Activated gamma-delta T cell treated with anti-CD3 and anti-CD28 coated beads, Interleukin-2, amount 50 U/mL, for 16 hours (primary cell): ENCODE results near the gene RALA.
"Not testable (repeated sequence)": the region's sequence is repeated elsewhere in the genome, so short reads cannot be mapped to it uniquely, and the experiment has no call there.

Experiments
- DNase-seq: peaks from one replicate; pipeline ENCODE4 v3.0.0-alpha.2; 2020; ENCODE audit warnings: low read depth

RALA gene

DNA sequence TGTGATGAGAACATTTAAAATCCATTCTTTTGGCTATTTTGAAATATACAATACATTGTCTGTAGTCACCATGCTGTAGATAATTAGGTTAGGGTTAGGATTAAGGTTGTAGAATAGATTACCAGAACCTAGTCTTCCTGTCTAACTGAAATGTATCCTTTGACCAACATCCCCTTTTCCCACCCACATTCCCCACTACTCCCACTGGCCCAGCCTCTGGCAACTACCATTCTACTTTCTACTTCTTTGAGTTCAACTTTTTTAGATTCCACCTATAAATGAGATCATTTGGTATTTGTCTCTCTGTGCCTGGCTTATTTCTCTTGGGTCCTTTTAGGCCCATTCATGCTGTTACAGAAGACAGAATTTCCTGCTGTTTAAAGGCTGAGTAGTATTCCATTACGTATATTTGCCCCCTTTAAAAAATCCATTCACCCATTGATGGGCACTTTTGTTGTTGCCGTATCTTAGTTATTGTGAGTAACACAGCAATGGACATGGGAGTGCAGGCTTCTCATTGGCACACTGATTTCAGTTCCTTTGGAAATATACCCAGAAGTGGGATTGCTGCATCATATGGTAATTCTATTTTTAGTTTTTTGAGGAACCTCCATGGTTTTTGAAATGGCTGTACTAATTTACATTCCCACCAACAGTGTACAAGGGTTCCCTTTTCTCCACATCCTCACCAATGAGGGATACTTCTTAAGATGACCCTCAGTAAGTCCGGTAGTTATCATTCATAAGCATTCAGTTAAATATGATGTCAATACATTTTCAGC is 104.0 kb downstream of the RALA start:
- DNase-seq = no peak

DNA sequence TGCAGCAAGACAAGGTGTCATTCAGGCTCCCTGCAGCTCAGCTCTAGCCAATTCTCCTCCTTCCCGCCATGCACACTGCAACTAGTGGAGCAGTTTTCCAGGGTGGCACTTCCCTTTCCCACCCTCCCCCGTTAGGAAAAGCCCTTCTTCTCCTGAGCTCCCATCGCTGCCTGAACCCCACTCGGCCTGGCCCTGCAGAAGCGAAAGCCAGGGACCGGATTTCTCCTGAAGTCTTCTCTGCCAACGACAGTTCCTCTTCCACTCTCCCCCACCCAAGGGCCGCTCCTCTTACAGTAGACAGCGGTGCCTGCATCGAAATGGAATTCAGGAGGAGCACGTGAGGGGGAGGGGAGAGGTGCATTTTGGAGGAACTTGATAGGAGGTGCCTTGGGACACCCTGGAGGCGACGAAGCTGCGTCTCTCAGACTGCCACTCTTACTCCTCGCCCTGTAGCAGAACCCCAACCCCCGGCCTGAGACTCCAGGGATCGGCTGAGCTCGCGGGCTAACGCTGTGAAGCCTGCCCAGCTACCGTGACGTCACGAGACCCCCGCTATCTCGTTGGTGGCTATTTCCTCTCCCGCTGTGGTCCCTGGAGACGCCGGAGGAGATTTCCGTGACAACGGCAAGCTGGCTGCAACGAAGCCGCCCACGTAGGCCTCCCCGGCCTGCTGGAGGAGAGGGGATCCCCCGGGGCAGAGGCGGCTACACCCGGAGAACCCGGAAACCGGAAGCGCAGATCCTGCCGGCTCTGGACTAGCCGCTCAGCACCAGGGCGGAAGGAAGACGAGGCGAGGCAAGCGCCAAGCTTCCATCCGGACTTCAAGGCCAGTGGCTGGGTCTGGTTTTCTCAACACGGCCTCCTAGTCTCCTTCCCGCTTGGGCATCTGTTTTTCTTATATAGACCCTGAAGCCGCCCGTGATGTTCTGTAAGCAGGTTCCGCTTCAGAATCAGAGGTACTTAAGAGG is 109.7 kb downstream of the RALA start:
- DNase-seq = peak; percentile 93

DNA sequence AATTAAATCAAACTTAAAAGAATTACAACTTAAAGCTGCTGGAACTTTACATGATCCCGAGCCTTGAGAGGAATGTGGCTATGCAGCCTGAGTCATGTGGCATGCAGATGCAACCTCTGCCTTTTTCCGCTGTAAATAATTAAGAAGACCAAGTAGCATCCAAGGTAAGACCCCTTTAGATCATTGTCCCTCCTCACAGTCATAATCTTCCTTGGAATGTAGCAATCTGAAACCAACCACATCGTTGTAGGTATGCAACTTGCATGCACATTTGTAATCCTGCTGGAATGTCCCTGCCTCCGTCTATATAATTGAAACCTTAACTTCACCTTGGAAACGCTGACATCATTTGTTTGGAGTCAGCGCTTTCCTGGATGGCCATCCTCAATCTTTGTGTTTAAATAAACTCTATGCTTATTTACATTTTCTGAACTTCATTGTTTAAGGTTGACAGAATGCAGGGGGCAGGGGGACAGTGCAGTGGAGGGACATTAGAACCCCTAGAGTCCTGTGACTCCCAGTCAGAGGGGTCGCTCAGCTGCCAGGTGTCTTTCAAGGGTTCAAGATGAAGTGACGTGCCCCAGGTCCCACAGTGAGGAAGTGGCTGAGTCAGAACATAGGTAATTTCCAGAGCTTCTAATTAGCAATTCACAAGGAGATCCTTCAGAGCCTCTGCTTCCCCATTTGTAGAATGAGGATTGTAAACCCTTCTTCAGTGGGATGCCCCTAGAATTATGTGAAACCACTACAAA is 110.7 kb downstream of the RALA start:
- no peak for DNase-seq

DNA sequence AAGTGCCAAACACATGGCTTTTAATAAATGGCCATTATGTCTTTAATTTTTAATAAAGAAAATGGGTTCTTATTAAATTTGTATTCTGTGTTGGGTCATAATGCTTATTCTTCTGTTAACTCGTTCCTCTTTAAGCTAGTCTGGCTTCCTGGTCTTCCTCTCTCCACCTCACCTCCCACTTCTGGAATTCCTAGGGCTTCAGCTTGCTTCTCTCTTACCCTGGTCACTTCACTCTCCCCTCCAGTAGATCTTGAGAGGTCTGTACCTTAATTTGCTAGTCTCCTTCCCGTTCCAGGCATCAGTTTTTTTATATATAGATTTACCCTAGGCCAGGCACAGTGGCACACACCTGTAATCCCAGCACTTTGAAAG is 111.2 kb downstream of the RALA start:
- no peak for DNase-seq

DNA sequence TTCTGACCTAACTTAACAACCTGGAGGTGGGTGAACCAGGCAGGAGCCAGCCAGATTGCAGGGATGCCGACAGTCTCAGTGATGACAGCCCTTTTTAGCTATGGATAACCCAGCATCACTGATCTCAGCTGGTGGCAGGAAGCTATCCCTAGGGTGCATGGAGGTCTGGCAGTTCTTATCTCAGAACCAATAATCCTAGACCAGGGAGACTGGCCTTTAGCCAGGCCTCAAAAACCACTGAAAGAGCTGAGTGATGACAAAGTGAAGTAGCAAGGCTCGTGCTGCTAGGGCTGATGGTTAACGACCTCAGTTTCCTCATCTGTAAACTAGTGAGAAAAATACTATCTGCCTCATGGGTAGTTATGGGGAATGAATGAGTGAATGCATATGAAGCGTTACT is 112.5 kb downstream of the RALA start:
- DNase-seq = no peak

DNA sequence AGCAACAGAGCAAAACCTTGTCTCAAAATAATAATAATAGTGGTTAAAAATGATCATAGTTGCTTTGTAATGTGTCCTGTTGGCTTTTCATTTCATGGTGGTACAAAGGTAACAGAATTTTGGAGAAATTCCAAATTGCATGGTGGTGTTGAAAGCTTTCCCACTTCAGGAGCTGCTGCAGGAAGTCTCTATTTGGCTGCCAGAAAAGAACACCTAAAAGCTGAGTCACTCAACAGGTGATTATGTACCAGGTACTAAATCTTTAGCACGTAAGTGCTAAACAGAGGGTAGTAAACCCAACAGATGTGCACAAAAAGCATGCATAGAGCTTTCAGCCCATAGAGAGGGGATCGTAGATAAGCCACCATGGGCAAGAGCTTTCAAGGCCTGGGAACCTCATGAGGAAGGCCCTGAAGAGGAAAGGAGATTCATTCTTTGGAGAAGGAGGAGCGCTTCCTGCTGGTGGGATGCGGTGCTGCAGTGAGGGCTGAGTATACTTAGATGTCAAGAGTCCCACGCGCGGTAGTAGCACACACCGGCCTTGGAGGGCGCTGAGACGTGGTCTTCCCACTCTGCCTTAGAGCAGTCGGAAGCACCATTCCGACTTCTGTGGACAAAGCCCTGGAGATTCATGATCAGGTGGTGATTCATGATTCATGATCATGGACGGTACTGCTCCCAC is 118.7 kb downstream of the RALA start:
- peak; percentile 28 for DNase-seq

DNA sequence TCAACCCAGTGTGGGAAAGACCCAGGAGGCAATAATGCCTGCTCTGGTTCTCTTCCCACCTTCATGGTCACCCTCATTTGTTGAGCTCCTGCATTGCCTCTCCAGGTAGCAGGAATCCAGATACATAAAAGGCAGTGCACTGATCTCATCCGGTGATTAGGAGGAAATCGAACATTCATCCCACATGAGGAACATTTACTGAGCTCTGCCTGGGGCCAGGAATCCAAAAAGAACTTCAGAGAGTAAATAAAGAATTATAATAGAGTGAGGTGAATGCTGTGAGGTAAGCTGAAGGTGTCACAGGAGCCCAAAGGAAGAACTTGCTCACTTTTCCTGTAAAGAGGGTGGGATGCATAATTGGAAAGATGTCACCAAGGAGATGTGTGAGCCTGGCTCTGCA is 121.2 kb downstream of the RALA start:
- DNase-seq = no peak

DNA sequence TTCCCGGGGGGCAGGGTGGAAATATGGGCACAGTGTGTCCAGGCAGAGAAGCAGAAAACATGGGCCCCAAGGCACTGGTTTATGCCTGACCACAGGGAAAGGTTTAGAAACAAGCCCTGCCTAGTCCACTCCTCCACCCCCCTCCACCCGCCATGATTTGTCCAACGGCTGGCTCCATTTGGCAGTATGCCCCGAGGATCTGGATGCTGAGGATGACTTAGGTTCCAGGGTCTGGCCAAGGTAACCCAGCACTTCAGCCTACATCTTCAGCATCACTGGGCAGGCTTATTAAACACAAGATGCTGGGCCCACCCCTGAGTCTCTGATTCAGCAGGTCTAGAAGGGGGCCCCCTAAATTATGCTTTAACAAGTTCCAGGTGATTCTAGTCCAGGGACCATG is 121.9 kb downstream of the RALA start:
- no peak for DNase-seq

DNA sequence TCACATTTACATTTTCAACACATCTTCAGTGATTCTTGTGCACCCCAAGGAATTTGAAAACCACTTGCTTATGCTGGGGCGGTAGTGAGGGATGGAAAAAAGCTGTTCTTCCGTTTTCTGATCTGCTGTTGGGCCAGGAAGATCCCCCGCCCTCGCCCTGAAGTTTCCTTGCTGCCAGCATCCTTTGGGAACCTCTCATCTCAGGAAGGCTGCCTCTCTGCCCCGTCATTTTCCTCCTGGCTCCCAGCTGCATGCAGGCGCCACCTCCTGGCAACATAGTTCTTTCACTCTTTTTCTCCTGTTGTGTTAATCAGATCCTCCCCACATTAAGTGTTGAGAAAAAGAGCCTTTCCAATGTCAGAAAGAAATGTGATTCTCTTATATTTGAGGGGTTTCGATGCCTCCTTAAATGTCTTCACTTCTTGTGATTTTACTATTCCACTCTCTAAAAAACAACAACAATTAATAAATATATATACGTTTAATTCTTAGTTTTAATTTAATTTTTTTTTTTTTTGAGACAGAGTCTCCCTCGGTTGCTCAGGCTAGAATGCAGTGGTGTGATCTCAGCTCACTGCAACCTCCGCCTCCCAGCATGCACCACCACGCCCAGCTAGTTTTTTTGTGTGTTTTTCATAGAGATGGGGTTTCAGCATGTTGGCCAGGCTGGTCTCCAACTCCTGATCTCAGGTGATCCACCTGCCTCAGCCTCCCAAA is 122.9 kb downstream of the RALA start:
- peak; percentile 43 for DNase-seq

DNA sequence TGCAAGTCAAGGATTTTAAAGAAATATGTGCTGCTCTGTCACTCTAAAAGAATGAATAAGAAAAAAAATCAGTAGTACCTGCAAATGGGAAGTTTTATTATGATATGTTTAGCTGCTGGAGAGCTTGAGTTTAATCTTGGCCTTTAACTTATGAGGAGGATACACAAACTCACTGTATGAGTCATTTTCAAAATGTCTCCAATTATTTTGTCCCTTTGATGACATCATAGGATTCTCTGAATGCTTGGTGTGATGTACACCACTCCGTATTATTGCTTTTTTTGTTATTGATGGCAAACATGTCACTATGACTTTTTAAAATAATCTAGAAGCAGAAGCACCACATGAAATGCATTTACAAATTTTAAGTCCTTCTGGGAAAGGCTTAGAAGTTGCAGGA is 125.8 kb downstream of the RALA start:
- no peak for DNase-seq

DNA sequence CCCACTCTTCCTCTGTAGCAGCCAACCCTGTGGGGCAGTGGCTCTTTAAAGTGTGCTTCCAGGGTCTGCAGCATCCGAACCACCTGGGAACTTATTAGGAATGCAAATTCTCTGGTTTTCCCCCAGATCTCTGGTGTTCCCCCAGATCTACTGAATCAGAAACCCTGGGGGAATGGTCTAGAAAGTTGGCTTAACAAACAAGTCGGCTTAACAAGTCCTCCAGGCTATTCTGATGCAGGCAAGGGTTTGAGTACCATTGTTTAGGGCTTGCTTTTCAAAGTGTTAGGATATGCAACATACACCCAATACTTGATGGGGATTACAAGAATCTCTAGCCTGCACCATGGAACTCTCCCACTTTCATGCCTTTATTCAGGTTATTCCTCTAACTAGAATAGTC is 126.3 kb downstream of the RALA start:
- DNase-seq = no peak

DNA sequence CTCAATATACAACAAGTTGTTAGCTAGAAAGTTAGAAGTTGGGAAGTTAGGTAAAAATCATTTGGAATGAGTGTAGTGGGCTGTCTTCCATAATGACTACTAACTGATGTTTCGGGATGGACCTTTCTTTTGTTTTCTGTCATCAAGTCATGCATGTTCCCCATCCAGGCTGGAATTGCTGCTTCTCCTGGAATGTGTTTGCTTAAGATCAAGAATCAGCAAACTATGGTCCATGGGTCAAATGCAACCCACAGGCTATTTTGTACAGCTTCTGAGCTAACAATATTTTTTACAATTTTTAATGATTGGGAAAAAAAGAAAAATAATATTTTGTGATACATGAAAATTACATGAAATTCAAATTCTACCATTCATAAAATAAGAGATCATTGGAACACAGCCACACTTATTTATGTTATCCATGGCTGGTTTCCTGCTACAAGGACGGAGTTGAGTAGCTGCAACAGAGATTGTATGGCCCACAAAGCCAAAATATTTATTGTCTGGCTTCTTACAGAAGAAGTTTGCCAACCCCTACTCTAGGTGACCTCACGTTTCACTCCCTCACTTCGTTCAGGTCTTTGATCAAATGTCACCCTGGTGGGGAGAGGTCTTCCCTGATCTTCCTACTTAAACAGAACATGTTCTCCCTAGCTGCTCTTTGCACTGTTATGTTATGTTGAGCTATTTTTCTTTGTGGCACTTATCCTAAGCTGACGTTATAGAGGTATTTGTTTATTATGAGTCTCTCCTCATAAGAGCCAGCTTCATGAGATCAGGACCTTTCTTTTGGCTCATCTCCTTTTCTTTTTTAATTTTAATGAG is 127.1 kb downstream of the RALA start:
- no peak for DNase-seq

DNA sequence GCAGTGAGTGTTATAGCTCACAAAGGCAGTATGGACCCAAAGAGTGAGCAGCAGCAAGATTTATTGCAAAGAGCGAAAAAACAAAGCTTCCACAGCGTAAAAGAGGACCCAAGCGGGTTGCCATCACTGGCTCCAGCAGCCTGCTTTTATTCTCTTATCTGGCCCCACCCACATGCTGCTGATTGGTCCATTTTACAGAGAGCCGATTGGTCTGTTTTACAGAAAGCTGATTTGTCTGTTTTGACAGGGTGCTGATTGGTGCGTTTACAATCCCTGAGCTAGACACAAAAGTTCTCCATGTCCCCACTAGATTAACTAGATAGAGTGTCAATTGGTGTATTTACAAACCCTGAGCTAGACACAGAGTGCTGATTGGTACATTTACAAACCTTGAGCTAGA is 129.9 kb downstream of the RALA start:
- DNase-seq = not testable (repeated sequence)

DNA sequence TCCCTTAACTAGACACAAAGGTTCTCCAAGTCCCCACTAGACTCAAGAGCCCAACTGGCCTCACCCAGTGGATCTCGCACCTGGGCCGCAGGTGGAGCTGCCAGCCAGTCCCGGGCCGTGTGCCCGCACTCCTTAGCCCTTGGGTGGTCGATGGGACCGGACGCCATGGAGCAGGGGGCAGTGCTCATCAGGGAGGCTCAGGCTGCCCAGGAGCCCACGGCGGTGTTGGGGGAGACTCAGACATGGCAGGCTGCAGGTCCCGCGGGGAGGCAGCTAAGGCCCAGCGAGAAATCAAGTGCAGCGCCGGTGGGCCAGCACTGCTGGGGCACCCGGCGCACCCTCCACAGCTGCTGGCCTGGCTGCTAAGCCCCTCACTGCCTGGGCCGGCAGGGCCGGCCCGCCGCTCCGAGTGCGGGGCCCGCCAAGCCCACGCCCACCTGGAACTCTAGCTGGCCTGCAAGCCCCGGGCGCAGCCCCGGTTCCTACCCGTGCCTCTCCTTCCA is 130.5 kb downstream of the RALA start:
- no peak for DNase-seq

DNA sequence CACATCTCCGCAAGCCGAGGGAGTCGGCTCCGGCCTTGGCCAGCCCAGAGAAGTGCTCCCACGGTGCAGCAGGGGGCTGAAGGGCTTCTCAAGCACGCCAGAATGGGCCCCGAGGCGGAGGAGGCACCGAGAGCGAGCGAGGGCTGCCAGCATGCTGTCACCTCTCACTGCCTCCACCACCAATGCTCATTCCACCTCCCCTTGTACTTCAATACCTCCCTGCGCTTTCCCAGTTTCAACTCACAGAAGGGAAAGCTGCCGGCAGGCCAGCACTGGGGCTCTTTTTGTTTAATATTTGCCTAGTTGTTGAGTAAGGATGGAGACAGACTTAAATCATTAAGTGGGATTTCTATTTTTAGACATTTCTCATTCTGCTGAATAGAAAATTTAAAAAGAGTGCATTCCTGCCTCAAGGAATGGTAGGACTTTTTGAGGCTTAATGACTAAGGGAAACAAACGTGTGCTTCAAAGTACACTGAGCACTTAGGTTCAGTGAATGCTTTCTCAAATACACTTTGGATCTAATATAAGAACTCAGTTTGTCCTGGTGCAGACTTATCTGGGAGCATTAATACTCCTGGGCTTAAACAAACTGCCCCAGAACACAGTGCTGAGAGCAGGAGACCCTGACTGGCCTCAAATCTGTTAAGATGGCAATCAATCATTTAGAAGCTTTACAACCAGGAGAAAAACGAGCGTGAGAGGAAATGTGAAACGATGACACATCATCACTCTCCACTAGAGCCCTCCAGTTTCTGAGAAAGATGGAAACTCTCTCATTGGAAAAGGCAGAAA is 131.2 kb downstream of the RALA start:
- no peak for DNase-seq

DNA sequence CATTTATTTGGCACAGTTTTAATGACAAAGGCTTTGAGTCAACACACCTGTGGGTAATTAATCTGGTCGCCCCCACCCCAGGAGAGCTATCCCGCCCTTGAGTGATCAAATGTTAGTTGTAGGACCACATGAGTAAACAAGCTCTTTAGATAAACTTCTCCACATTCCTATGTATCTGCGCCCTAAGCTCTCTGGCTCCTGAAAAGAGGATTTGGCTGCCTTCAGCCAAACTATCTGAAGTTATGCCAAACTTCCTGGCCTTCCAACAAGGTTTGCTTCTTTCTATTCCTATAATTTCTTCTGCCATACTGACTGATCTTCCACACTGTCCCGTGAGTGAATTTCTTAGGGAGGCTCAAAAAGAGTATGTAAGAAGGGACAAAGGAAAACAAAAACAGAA is 134.2 kb downstream of the RALA start:
- no peak for DNase-seq
